PC-3 (cell line): ENCODE data around the gene RAG2.

ENCODE experiments used
- EZH2 ChIP-seq: fragments of 300-600 bp; sonication (generic); IDR thresholded peaks from one replicate; pipeline ENCODE4 v1.6.1; 2017; ENCODE audit warnings: antibody characterized with exemption, mild to moderate bottlenecking, low read length; ENCODE audit not compliant: unreplicated experiment
- EZH2phosphoT487 ChIP-seq: fragments of 300-600 bp; sonication (generic); IDR thresholded peaks from 2 replicates; pipeline ENCODE4 v1.6.1; 2018; ENCODE audit warnings: mild to moderate bottlenecking, antibody characterized with exemption, low read length, borderline replicate concordance
- TF ChIP-seq, protein P1 (sequence below): fragments of 300-600 bp; sonication (generic); conservative IDR thresholded peaks from 2 replicates; pipeline ENCODE4 v1.5.1; 2017; ENCODE audit warnings: antibody characterized with exemption, low read depth, mild to moderate bottlenecking, low read length

DNA sequence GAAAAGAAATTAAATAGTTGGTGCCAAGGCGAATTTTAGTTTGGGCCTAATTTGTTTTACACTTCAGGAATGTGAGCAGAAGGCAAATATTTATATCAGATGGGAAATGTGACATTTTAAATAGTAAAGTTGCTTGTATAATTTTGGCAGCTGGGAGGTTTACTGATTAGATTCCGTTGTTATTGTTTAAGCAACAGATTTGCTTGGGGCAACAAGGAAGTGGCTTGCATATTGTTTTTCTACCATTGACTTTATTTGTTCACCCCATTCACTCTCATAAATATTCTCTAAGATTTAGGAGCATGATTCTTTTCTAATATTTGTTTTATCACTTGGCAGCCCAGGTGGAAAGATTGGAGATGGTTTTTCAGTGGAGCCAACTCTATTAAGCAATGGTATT lies 40.5 kb upstream of the RAG2 start:
- TF ChIP-seq, protein P1, sequence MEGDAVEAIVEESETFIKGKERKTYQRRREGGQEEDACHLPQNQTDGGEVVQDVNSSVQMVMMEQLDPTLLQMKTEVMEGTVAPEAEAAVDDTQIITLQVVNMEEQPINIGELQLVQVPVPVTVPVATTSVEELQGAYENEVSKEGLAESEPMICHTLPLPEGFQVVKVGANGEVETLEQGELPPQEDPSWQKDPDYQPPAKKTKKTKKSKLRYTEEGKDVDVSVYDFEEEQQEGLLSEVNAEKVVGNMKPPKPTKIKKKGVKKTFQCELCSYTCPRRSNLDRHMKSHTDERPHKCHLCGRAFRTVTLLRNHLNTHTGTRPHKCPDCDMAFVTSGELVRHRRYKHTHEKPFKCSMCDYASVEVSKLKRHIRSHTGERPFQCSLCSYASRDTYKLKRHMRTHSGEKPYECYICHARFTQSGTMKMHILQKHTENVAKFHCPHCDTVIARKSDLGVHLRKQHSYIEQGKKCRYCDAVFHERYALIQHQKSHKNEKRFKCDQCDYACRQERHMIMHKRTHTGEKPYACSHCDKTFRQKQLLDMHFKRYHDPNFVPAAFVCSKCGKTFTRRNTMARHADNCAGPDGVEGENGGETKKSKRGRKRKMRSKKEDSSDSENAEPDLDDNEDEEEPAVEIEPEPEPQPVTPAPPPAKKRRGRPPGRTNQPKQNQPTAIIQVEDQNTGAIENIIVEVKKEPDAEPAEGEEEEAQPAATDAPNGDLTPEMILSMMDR = no peak
- no peak for TF ChIP-seq EZH2phosphoT487
- no peak for TF ChIP-seq EZH2
